Measurements from ENCODE around the gene NCKAP5L.

GRCh38 chr12:49807991-49808580 lies 20.1 kb downstream of the NCKAP5L start:
- TF ChIP-seq CTCF (IDR thresholded peaks at IDR 0.05; ENCODE audit: low read depth, low read length) = no peak
- no peak for TF ChIP-seq EZH2phosphoT487 (IDR thresholded peaks at IDR 0.05; ENCODE audit: low read depth)
